ENCODE data around the gene MAP1LC3B2.

The MAP1LC3B2 gene

GRCh38 chr12:116616536-116617248 is 57.5 kb downstream of the MAP1LC3B2 start:
- DNase-seq: no peak

- no peak for DNase-seq
Observed at GRCh38 chr12:116619246-116619645, 60.1 kb downstream of the MAP1LC3B2 start.

- DNase-seq: no peak
Observed at GRCh38 chr12:116620124-116620491, 60.9 kb downstream of the MAP1LC3B2 start.

DNA sequence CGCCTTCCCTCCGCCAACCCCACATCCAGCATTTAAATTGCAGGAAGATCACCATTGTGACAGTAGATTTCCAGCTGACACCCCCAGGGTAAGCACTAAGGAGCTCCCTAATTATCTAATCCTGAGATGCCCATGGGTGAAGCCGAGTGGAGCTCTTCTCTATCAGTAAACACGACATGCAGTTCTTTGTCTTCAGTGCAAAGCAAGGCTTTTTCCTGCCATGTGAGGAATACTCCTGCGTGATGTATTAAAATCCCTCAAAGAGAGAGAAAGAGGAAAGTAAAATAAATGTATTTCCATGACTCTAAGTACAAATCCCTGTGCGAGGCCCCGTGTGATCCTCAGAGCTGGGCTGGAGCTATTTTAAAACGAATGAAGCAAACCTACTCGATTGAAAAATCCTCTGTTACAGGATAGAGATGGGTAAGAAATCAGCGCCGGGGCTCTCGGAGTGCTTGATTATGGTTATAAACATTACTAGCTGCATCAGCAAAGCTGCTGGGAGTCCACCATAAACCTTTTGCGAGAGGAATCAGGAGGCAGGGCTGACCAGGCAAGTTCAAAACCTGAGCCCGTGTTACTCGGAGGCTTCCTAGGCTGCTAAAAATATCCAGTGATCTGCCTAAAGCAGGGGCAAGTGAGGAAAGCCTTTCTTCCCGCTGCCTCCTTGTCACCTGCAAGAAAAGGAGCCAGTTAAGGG is 61.5 kb downstream of the MAP1LC3B2 start:
- DNase-seq: no peak

DNA sequence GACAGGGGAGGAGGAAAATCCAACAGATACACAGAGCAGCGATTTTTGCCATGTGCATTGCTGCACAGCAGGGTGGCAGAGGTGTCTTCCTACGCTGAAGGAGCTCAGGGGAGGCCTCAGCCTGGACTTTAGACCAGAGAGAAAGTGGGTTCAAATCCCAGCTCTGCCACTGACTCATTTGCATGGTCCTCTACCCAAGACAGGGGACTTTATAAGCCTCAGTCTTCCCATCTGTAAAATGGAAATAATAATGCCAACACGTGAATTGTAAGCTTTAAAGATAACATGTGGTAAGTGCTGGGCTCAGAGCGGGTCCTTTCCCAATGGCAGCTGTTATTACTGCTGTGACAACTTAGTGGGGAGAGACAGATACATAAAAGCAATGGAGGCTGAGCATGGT is 62.0 kb downstream of the MAP1LC3B2 start:
- DNase-seq: no peak

DNA sequence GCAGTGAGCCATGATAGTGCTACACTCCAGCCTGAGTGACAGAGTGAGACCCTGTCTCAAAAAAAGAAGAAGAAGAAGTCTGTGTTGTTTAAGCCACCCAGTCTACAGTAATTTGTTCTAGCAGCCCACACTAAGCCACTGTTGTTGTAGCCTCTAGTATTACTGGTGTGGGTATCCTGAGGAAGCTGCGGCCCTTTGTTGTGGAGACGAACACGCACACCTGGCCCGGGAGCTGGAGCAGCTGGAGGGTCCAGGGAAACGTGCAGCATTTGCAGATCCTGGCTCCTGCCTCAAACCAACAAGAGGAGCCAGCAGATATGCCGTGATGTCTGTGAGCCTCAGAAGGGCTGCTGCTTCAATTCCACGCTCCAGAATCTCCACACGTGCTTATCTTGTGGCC is 65.3 kb downstream of the MAP1LC3B2 start:
- no peak for DNase-seq

- no peak for DNase-seq
Observed at GRCh38 chr12:116626153-116626552, 67.0 kb downstream of the MAP1LC3B2 start.
